HEK293 (cell line): ENCODE measurements around the gene SYNM.

Source experiments
- CTCF ChIA-PET: fragments of 350-600 bp; formaldehyde crosslinking; extraction: SDS; loops from one replicate; lab custom pipeline; 2021; ENCODE audit warnings: antibody characterized with exemption; lab: Yijun Ruan, JAX
- POLR2A ChIA-PET: fragments of 300-600 bp; formaldehyde crosslinking; extraction: SDS; loops from one replicate; lab custom pipeline; 2020; ENCODE audit warnings: antibody characterized with exemption, inconsistent platforms; lab: Yijun Ruan, JAX
- H3K27ac ChIP-seq: fragments of 200-500 bp; sonication (Bioruptor generic); 2 replicates; pipeline ENCODE4 v1.5.1; 2014; ENCODE audit warnings: low read depth, low read length, control low read depth, inconsistent platforms; ENCODE audit errors: extremely low read depth
- H3K36me3 ChIP-seq, 2 experiments: fragments of 200-500 bp in 1 of 2; sonication (Bioruptor generic) in 1 of 2; 1 replicate in 1 of 2; 2 replicates in 1 of 2; pipeline ENCODE4 v1.5.1; 2014 to 2017; ENCODE audit warnings: inconsistent platforms in 2 of 2, low read length in 2 of 2; ENCODE audit not compliant: control insufficient read depth in 2 of 2, insufficient read depth in 1 of 2
- H3K4me1 ChIP-seq: fragments of 200-500 bp; sonication (Bioruptor generic); 2 replicates; pipeline ENCODE4 v1.5.1; 2014; ENCODE audit warnings: mild to moderate bottlenecking, low read length, inconsistent platforms; ENCODE audit not compliant: control insufficient read depth, insufficient read depth
- H3K4me3 ChIP-seq: 2 replicates; pipeline ENCODE4 v1.5.1; 2011; ENCODE audit warnings: low read depth, mild to moderate bottlenecking, control low read depth, low read length, moderate library complexity
- H3K9me3 ChIP-seq: fragments of 200-500 bp; sonication (Bioruptor generic); 2 replicates; pipeline ENCODE4 v1.5.1; 2014; ENCODE audit warnings: low read depth, low read length, inconsistent platforms; ENCODE audit not compliant: control insufficient read depth, insufficient read depth
- GLIS2 ChIP-seq: fragments of 450-650 bp; formaldehyde crosslinking; IDR thresholded peaks from 2 replicates; pipeline ENCODE4 v1.5.1; 2016; ENCODE audit warnings: missing biosample characterization, missing genetic modification characterization
- HOXA7 ChIP-seq: sonication (generic); formaldehyde crosslinking; IDR thresholded peaks from 2 replicates; pipeline ENCODE4 v1.8.1; 2022; ENCODE audit warnings: missing genetic modification reagents, borderline replicate concordance
- KLF9 ChIP-seq: fragments of 450-650 bp; formaldehyde crosslinking; IDR thresholded peaks from 2 replicates; pipeline ENCODE4 v1.5.1; 2016; ENCODE audit warnings: missing biosample characterization, missing genetic modification characterization, low read depth
- PRDM6 ChIP-seq: fragments of 450-650 bp; formaldehyde crosslinking; IDR thresholded peaks from 2 replicates; pipeline ENCODE4 v1.5.1; 2017; ENCODE audit warnings: missing biosample characterization, missing genetic modification characterization
- SCRT2 ChIP-seq: fragments of 450-650 bp; formaldehyde crosslinking; IDR thresholded peaks from 2 replicates; pipeline ENCODE4 v1.5.1; 2016; ENCODE audit warnings: missing biosample characterization, missing genetic modification characterization
- ZBTB48 ChIP-seq: fragments of 450-650 bp; formaldehyde crosslinking; IDR thresholded peaks from 2 replicates; pipeline ENCODE4 v1.5.1; 2016; ENCODE audit warnings: missing biosample characterization, missing genetic modification characterization
- ZFP41 ChIP-seq: fragments of 450-650 bp; formaldehyde crosslinking; IDR thresholded peaks from 2 replicates; pipeline ENCODE4 v1.5.1; 2016; ENCODE audit warnings: missing biosample characterization, missing genetic modification characterization, borderline replicate concordance
- ZNF133 ChIP-seq: fragments of 450-650 bp; formaldehyde crosslinking; IDR thresholded peaks from 2 replicates; pipeline ENCODE4 v1.5.1; 2016; ENCODE audit warnings: missing biosample characterization, missing genetic modification characterization
- ZNF148 ChIP-seq: fragments of 450-650 bp; formaldehyde crosslinking; IDR thresholded peaks from 2 replicates; pipeline ENCODE4 v1.5.0; 2017; ENCODE audit warnings: missing biosample characterization, missing genetic modification characterization, borderline replicate concordance
- ZNF169 ChIP-seq: fragments of 450-650 bp; formaldehyde crosslinking; IDR thresholded peaks from 2 replicates; pipeline ENCODE4 v1.5.1; 2016; ENCODE audit warnings: missing biosample characterization, missing genetic modification characterization
- ZNF23 ChIP-seq: fragments of 450-650 bp; formaldehyde crosslinking; IDR thresholded peaks from 2 replicates; pipeline ENCODE4 v1.5.1; 2016; ENCODE audit warnings: missing biosample characterization, missing genetic modification characterization, borderline replicate concordance
- ZNF341 ChIP-seq: fragments of 450-650 bp; formaldehyde crosslinking; IDR thresholded peaks from 2 replicates; pipeline ENCODE4; 2016; ENCODE audit warnings: low read depth, missing biosample characterization, missing genetic modification characterization
- ZNF350 ChIP-seq: fragments of 450-650 bp; formaldehyde crosslinking; IDR thresholded peaks from 2 replicates; pipeline ENCODE4 v1.5.0; 2017; ENCODE audit warnings: missing biosample characterization, mild to moderate bottlenecking, missing genetic modification characterization
- ZNF48 ChIP-seq: fragments of 450-650 bp; formaldehyde crosslinking; IDR thresholded peaks from 2 replicates; pipeline ENCODE4 v1.5.1; 2016; ENCODE audit warnings: missing biosample characterization, missing genetic modification characterization
- ZNF510 ChIP-seq: fragments of 450-650 bp; formaldehyde crosslinking; IDR thresholded peaks from 2 replicates; pipeline ENCODE4 v1.5.1; 2018; ENCODE audit warnings: mild to moderate bottlenecking, missing genetic modification characterization, missing biosample characterization; ENCODE audit not compliant: insufficient replicate concordance
- ZNF530 ChIP-seq: fragments of 450-650 bp; formaldehyde crosslinking; IDR thresholded peaks from 2 replicates; pipeline ENCODE4 v1.5.1; 2016; ENCODE audit warnings: low read depth, missing biosample characterization, missing genetic modification characterization
- ZNF610 ChIP-seq: fragments of 450-650 bp; formaldehyde crosslinking; IDR thresholded peaks from 2 replicates; pipeline ENCODE4 v1.5.1; 2016; ENCODE audit warnings: missing biosample characterization, missing genetic modification characterization, borderline replicate concordance
- ZNF623 ChIP-seq: fragments of 450-650 bp; formaldehyde crosslinking; IDR thresholded peaks from 2 replicates; pipeline ENCODE4 v1.5.1; 2016; ENCODE audit warnings: missing biosample characterization, missing genetic modification characterization
- ZNF654 ChIP-seq: fragments of 450-650 bp; formaldehyde crosslinking; IDR thresholded peaks from 2 replicates; pipeline ENCODE4 v1.5.1; 2016; ENCODE audit warnings: low read depth, missing biosample characterization, missing genetic modification characterization
- TF ChIP-seq, protein P1 (sequence below): fragments of 450-650 bp; formaldehyde crosslinking; IDR thresholded peaks from 2 replicates; pipeline ENCODE4 v1.5.1; 2016; ENCODE audit warnings: missing biosample characterization, missing genetic modification characterization
- TF ChIP-seq, protein P2 (sequence below): fragments of 450-650 bp; formaldehyde crosslinking; IDR thresholded peaks from 2 replicates; pipeline ENCODE4 v1.5.1; 2016; ENCODE audit warnings: missing biosample characterization, missing genetic modification characterization

SYNM gene

GRCh38 chr15:99148851-99149276 is 44.0 kb downstream of the SYNM start (continued):
- TF ChIP-seq ZNF623 (tag by site-specific recombination), result no peak
- TF ChIP-seq ZNF530 (tag by site-specific recombination), result no peak
- TF ChIP-seq HOXA7, result no peak
- TF ChIP-seq ZBTB48 (tag by site-specific recombination), result no peak
- TF ChIP-seq SCRT2, result no peak
- TF ChIP-seq, protein P1, sequence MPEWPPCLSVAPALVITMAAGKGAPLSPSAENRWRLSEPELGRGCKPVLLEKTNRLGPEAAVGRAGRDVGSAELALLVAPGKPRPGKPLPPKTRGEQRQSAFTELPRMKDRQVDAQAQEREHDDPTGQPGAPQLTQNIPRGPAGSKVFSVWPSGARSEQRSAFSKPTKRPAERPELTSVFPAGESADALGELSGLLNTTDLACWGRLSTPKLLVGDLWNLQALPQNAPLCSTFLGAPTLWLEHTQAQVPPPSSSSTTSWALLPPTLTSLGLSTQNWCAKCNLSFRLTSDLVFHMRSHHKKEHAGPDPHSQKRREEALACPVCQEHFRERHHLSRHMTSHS (tag by site-specific recombination), result no peak
- no peak for TF ChIP-seq PRDM6 (tag by site-specific recombination)

- Histone ChIP-seq H3K36me3 (peaks cover 0 to 5% of the 10 kb centered on the region in 2 experiments; a peak in 2 of 3 replicates), H3K9me3 (no peaks in the 10 kb centered on the region), H3K4me3 (no peak overlapping the region), H3K27ac (no peak overlapping the region), H3K4me1 (no peaks in the 10 kb centered on the region)
- TF ChIP-seq ZNF23 (no peak), ZNF169 (tag by site-specific recombination) (no peak), ZNF610 (tag by site-specific recombination) (no peak), ZNF48 (tag by site-specific recombination) (no peak), ZNF148 (tag by site-specific recombination) (no peak), KLF9 (tag by site-specific recombination) (no peak), ZNF654 (tag by site-specific recombination) (no peak), ZNF341 (tag by site-specific recombination) (no peak), ZFP41 (no peak), ZNF510 (tag by site-specific recombination) (no peak), ZNF133 (tag by site-specific recombination) (no peak), GLIS2 (tag by site-specific recombination) (no peak), ZNF350 (no peak)
- TF ChIP-seq, protein P2, sequence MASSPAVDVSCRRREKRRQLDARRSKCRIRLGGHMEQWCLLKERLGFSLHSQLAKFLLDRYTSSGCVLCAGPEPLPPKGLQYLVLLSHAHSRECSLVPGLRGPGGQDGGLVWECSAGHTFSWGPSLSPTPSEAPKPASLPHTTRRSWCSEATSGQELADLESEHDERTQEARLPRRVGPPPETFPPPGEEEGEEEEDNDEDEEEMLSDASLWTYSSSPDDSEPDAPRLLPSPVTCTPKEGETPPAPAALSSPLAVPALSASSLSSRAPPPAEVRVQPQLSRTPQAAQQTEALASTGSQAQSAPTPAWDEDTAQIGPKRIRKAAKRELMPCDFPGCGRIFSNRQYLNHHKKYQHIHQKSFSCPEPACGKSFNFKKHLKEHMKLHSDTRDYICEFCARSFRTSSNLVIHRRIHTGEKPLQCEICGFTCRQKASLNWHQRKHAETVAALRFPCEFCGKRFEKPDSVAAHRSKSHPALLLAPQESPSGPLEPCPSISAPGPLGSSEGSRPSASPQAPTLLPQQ (tag by site-specific recombination), result no peak
- ChIA-PET POLR2A (no interaction called here), CTCF (interaction anchor here (0.9 to 1.0 kb wide), 2 partner anchors 44 to 49 kb away, joined by 4 read pairs; partner anchors contain the start of gene SYNM)
These were observed 44.5 kb downstream of the SYNM start for GRCh38 chr15:99149366-99149765.
